ENCODE data around the gene GOLIM4.

Gene GOLIM4

DNA sequence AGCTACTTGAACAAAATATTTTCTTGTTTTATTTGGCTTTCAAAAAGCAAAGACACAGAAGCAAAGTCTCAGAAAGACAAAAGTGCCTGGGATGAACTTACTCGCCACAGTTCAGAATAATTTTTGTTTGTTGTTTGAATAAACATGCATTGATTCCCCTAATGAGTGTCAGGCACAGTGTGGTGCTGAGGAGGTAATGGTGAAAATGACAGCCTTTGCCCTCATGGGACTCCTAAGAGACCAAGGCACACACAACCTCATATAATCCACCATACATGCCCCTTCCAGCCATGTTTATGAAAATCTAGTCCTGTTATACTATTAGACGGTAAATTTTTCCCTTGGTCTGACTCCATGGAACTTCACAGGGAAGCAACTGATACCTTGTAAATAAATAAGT lies 2.5 kb downstream of the GOLIM4 start:
- DNase-seq (ENCODE audit: low read depth, low spot score) = peak; percentile 31
- TF ChIP-seq, protein P1, sequence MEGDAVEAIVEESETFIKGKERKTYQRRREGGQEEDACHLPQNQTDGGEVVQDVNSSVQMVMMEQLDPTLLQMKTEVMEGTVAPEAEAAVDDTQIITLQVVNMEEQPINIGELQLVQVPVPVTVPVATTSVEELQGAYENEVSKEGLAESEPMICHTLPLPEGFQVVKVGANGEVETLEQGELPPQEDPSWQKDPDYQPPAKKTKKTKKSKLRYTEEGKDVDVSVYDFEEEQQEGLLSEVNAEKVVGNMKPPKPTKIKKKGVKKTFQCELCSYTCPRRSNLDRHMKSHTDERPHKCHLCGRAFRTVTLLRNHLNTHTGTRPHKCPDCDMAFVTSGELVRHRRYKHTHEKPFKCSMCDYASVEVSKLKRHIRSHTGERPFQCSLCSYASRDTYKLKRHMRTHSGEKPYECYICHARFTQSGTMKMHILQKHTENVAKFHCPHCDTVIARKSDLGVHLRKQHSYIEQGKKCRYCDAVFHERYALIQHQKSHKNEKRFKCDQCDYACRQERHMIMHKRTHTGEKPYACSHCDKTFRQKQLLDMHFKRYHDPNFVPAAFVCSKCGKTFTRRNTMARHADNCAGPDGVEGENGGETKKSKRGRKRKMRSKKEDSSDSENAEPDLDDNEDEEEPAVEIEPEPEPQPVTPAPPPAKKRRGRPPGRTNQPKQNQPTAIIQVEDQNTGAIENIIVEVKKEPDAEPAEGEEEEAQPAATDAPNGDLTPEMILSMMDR (IDR thresholded peaks at IDR 0.05; ENCODE audit: low read depth, low read length) = no peak
- peak overlapping the region; percentile 92 for H3K4me3 ChIP-seq (ENCODE audit: low read depth, low read length)
- in situ Hi-C loops (cut with HindIII; ENCODE audit: low sequenced_read_pairs) = no loop called here

DNA sequence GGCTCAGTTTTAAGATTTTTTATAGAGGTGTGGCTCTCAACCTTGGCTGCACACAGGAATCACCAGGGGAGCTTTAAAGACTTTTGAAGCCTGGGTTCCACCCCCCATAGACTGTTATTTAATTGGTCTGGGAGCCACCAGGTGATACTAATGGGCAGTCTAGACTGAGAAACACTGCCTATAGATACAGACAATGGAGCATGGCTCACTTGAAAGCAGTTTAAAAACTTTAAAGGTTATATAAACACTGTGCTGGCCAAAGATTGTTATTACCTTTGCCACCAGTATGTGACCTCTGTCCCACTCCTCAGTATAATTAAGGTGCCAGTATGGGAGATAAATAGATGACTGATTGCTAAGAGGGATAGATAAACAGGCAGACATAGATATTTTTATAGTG lies 3.8 kb downstream of the GOLIM4 start:
- in situ Hi-C loops (cut with HindIII; ENCODE audit: low sequenced_read_pairs) = no loop called here
- TF ChIP-seq, protein P1 (IDR thresholded peaks at IDR 0.05; ENCODE audit: low read depth, low read length) = no peak
- no peak overlapping the region for H3K4me3 ChIP-seq (ENCODE audit: low read depth, low read length)
- DNase-seq (ENCODE audit: low read depth, low spot score) = no peak

DNA sequence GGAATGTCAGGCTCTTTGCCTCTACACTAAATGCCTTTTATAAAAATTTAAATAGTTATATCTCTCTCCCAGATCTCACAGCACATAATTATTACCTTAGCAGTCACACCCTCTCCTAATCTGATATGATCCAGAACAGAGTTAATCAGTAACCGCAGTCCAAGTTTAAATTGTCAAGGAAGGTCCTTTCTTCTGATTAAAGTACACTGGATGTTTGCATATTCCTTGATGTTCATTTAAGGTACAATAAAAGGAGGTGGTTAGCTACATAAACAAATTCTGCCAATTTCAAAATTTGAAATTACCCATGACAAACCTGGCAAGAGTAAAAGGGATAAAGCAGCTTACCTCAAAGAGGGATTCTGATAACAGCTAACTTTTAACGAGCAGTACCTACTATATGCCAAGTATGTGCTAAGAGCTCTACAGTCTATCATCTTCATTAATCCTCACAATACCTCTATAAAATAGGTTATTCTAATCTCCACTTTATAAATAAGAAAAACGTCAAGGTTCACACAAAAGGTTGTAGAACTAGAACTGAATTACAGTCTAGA lies 4.3 kb downstream of the GOLIM4 start:
- no peak for DNase-seq (ENCODE audit: low read depth, low spot score)
- TF ChIP-seq, protein P1 (IDR thresholded peaks at IDR 0.05; ENCODE audit: low read depth, low read length) = no peak
- in situ Hi-C loops (cut with HindIII; ENCODE audit: low sequenced_read_pairs) = no loop called here
- H3K4me3 ChIP-seq (ENCODE audit: low read depth, low read length) = no peak overlapping the region

GRCh38 chr3:168090306-168091085 lies 5.2 kb downstream of the GOLIM4 start:
- in situ Hi-C loops (cut with HindIII; ENCODE audit: low sequenced_read_pairs) = no loop called here
- TF ChIP-seq, protein P1 (IDR thresholded peaks at IDR 0.05; ENCODE audit: low read depth, low read length) = no peak

GRCh38 chr3:168089179-168089771 lies 6.4 kb downstream of the GOLIM4 start:
- TF ChIP-seq, protein P1 (IDR thresholded peaks at IDR 0.05; ENCODE audit: low read depth, low read length) = no peak
- H3K4me3 ChIP-seq (ENCODE audit: low read depth, low read length) = no peak overlapping the region
- DNase-seq (ENCODE audit: low read depth, low spot score) = no peak
- in situ Hi-C loops (cut with HindIII; ENCODE audit: low sequenced_read_pairs) = no loop called here

More at GRCh38 chr3:168090306-168091085, 5.2 kb downstream of the GOLIM4 start:
- no peak overlapping the region for H3K4me3 ChIP-seq (ENCODE audit: low read depth, low read length)
- DNase-seq (ENCODE audit: low read depth, low spot score) = no peak

DNA sequence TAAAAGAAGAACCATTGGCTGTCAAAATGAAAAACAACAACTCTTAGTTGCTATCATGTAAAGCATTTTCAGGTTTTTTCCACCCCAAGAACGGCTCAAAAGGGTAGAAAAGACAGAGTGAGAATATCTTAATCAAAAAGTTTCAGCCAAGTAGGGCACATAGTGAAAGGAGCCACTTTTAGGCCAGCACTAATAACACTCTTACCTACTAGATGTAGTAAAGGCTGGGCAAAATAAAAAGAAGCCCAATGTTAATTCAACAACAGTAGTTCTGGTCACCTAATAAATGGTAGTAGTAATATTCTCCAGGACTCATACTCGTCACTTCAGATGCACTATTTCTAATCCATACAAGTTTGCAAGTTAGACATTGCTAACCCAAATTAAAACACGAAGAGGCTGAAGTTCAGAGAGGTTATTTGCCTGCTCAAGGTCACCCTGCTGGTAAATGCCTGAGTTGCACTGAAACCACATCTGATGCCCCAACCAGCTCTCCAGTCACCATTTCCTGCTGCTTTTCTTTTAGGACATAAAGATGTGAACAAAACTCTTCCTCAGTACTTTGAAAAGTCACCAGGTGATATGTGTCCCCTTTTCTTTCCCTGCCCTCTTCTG lies 7.5 kb downstream of the GOLIM4 start:
- no peak overlapping the region for H3K4me3 ChIP-seq (ENCODE audit: low read depth, low read length)
- DNase-seq (ENCODE audit: low read depth, low spot score) = no peak
- TF ChIP-seq, protein P1 (IDR thresholded peaks at IDR 0.05; ENCODE audit: low read depth, low read length) = peak; percentile 31
- in situ Hi-C loops (cut with HindIII; ENCODE audit: low sequenced_read_pairs) = no loop called here
